ENCODE data around the gene BCAS4. TPM values are rescaled to one million over a fixed set of nuclear protein-coding genes. Genes with fewer than 3 reads are reported as not detected.

BCAS4 gene
- total RNA-seq, 1 experiment from 2014 or later = 7.9 TPM

DNA sequence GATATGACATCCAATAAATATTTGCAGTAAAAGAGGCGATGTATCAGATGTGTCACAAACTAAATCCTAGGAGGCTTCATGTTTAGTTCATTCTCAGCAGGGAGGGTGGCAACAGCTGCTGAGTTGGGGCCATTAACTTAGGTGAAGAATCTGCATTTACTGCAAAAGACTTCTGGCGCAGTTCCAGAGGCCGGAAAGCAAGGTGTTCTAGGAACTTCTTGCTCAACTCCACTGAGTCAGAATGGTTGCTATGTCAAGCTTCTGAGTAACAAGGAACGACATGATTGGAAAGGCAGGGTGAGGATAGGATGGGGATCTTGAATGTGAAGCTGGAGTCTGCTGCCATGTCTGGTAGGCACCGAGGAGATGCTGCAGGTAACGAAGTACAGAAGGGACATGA lies 124.7 kb downstream of the BCAS4 start:
- no peaks in the 10 kb centered on the region for H3K9me3 Mint-ChIP-seq (ENCODE audit: unreplicated experiment)
- no peaks in the 10 kb centered on the region for H3K27me3 Mint-ChIP-seq (ENCODE audit: insufficient read depth, unreplicated experiment)
- CTCF ChIA-PET = interaction anchor here (1.2 to 3.6 kb wide), 6 partner anchors 10 to 125 kb away, joined by 3 to 55 read pairs (median 8); partner anchors contain the start of genes ADNP and BCAS4
- peak overlapping the region; percentile 94 for H3K27ac Mint-ChIP-seq (ENCODE audit: low read depth, unreplicated experiment)
- no TSS peak for BruUV-seq (replicated peaks)
- intact Hi-C loops (cut with micrococcal nuclease) = no loop called here
- H3K4me3 Mint-ChIP-seq (ENCODE audit: unreplicated experiment) = peak overlapping the region; percentile 55
- TF ChIP-seq, protein P1, sequence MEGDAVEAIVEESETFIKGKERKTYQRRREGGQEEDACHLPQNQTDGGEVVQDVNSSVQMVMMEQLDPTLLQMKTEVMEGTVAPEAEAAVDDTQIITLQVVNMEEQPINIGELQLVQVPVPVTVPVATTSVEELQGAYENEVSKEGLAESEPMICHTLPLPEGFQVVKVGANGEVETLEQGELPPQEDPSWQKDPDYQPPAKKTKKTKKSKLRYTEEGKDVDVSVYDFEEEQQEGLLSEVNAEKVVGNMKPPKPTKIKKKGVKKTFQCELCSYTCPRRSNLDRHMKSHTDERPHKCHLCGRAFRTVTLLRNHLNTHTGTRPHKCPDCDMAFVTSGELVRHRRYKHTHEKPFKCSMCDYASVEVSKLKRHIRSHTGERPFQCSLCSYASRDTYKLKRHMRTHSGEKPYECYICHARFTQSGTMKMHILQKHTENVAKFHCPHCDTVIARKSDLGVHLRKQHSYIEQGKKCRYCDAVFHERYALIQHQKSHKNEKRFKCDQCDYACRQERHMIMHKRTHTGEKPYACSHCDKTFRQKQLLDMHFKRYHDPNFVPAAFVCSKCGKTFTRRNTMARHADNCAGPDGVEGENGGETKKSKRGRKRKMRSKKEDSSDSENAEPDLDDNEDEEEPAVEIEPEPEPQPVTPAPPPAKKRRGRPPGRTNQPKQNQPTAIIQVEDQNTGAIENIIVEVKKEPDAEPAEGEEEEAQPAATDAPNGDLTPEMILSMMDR (IDR thresholded peaks at IDR 0.05; ENCODE audit: unreplicated experiment) = no peak
- peaks cover 67% of the 10 kb centered on the region for H3K36me3 Mint-ChIP-seq (ENCODE audit: insufficient read depth, unreplicated experiment)
- H3K4me1 Mint-ChIP-seq (ENCODE audit: insufficient read depth, unreplicated experiment) = peaks cover 37% of the 10 kb centered on the region
- DNase-seq (ENCODE audit: unreplicated experiment) = peak; percentile 96
- POLR2A ChIA-PET = interaction anchor here (0.7 to 5.4 kb wide), 15 partner anchors 12 to 125 kb away, joined by 3 to 94 read pairs (median 7); partner anchors contain the start of genes ADNP, BCAS4, DPM1 and MOCS3

GRCh38 chr20:50920997-50921396 lies 126.1 kb downstream of the BCAS4 start:
- TF ChIP-seq, protein P1 (IDR thresholded peaks at IDR 0.05; ENCODE audit: unreplicated experiment) = no peak
- Mint-ChIP-seq H3K4me3 (ENCODE audit: unreplicated experiment) (no peak overlapping the region), H3K36me3 (ENCODE audit: insufficient read depth, unreplicated experiment) (peaks cover 81% of the 10 kb centered on the region), H3K27me3 (ENCODE audit: insufficient read depth, unreplicated experiment) (no peaks in the 10 kb centered on the region), H3K27ac (ENCODE audit: low read depth, unreplicated experiment) (peak overlapping the region; percentile 94), H3K4me1 (ENCODE audit: insufficient read depth, unreplicated experiment) (peaks cover 49% of the 10 kb centered on the region), H3K9me3 (ENCODE audit: unreplicated experiment) (no peaks in the 10 kb centered on the region)
- no TSS peak for BruUV-seq (replicated peaks)
- POLR2A ChIA-PET = interaction anchor here (0.6 to 5.4 kb wide), 11 partner anchors 10 to 159 kb away, joined by 3 to 94 read pairs (median 3); partner anchors contain the start of genes ADNP, DPM1 and MOCS3
- DNase-seq (ENCODE audit: unreplicated experiment) = no peak
- intact Hi-C loops (cut with micrococcal nuclease) = no loop called here
- CTCF ChIA-PET = interaction anchor here (0.7 to 3.6 kb wide), 10 partner anchors 9 to 131 kb away, joined by 3 to 55 read pairs (median 4); partner anchors contain the start of genes ADNP, BCAS4 and MOCS3

DNA sequence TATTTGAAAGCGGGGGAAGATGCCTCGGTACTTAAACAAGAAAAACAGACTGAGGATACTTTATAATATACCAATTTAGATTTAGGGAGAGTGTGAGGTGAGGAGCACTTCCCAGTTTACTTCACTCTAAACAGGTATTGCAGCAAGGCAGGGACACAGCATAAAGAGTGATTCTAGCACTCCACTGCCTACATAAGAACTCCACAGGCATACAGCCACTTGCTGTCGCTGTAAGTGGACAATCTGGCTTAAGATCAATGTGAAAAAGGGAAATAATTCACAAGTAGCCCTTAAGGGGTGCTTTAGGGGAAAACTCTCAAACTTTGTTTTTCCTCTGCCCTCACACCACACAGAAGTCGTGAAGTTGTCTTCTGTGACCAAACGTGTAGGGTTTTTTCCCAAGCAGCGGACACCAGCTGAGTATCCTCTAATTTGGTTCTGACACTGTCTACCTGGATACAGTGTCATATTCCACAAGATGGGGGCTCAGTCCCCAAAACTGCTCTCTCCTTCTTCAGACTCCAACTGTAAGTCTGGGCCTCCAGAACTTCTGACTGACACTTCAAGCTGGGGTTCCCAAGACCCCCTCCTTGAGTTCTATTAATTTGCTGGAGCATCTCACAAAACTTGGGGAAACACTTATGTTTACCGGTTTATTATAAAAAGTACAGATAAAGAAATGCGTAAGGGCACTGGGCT lies 127.1 kb downstream of the BCAS4 start:
- Mint-ChIP-seq H3K27me3 (ENCODE audit: insufficient read depth, unreplicated experiment) (no peaks in the 10 kb centered on the region), H3K9me3 (ENCODE audit: unreplicated experiment) (no peaks in the 10 kb centered on the region), H3K4me1 (ENCODE audit: insufficient read depth, unreplicated experiment) (peaks cover 45% of the 10 kb centered on the region), H3K36me3 (ENCODE audit: insufficient read depth, unreplicated experiment) (peaks cover 84% of the 10 kb centered on the region), H3K27ac (ENCODE audit: low read depth, unreplicated experiment) (no peak overlapping the region), H3K4me3 (ENCODE audit: unreplicated experiment) (no peak overlapping the region)
- no TSS peak for BruUV-seq (replicated peaks)
- POLR2A ChIA-PET = interaction anchor here (0.8 to 13.0 kb wide), 8 partner anchors 9 to 127 kb away, joined by 3 to 149 read pairs (median 10); partner anchors contain the start of genes ADNP, BCAS4, DPM1 and MOCS3
- intact Hi-C loops (cut with micrococcal nuclease) = no loop called here
- CTCF ChIA-PET = interaction anchor here (0.7 to 14.2 kb wide), 12 partner anchors 8 to 223 kb away, joined by 3 to 256 read pairs (median 4); partner anchors contain the start of genes ADNP, BCAS4 and MOCS3
- TF ChIP-seq, protein P1 (IDR thresholded peaks at IDR 0.05; ENCODE audit: unreplicated experiment) = no peak
- no peak for DNase-seq (ENCODE audit: unreplicated experiment)

- POLR2A ChIA-PET = interaction anchor here (0.9 to 13.0 kb wide), 9 partner anchors 10 to 808 kb away, joined by 4 to 149 read pairs (median 8); partner anchors contain the start of genes BCAS4, DPM1 and MOCS3
Observed at GRCh38 chr20:50924261-50924920, 129.5 kb downstream of the BCAS4 start.

More at GRCh38 chr20:50924261-50924920, 129.5 kb downstream of the BCAS4 start:
- no peak for DNase-seq (ENCODE audit: unreplicated experiment)
- intact Hi-C loops (cut with micrococcal nuclease) = no loop called here
- H3K4me1 Mint-ChIP-seq (ENCODE audit: insufficient read depth, unreplicated experiment) = peaks cover 39% of the 10 kb centered on the region
- CTCF ChIA-PET = interaction anchor here (0.6 to 14.2 kb wide), 14 partner anchors 11 to 460 kb away, joined by 3 to 256 read pairs (median 4); partner anchors contain the start of gene BCAS4
- TF ChIP-seq, protein P1 (IDR thresholded peaks at IDR 0.05; ENCODE audit: unreplicated experiment) = no peak
- H3K9me3 Mint-ChIP-seq (ENCODE audit: unreplicated experiment) = no peaks in the 10 kb centered on the region
- peaks cover 91% of the 10 kb centered on the region for H3K36me3 Mint-ChIP-seq (ENCODE audit: insufficient read depth, unreplicated experiment)
- no peaks in the 10 kb centered on the region for H3K27me3 Mint-ChIP-seq (ENCODE audit: insufficient read depth, unreplicated experiment)
- H3K4me3 Mint-ChIP-seq (ENCODE audit: unreplicated experiment) = no peak overlapping the region
- no TSS peak for BruUV-seq (replicated peaks)
- H3K27ac Mint-ChIP-seq (ENCODE audit: low read depth, unreplicated experiment) = no peak overlapping the region

Data from MCF 10A (cell line).